ENCODE results near the gene GNA14. TPM values are rescaled to one million over a fixed set of nuclear protein-coding genes. Genes with fewer than 3 reads are reported as not detected.
"Not testable (repeated sequence)": the region's sequence is repeated elsewhere in the genome, so short reads cannot be mapped to it uniquely, and the experiment has no call there.

Gene GNA14
- total RNA-seq, 1 donor from 2014 or later: 15.6 TPM

DNA sequence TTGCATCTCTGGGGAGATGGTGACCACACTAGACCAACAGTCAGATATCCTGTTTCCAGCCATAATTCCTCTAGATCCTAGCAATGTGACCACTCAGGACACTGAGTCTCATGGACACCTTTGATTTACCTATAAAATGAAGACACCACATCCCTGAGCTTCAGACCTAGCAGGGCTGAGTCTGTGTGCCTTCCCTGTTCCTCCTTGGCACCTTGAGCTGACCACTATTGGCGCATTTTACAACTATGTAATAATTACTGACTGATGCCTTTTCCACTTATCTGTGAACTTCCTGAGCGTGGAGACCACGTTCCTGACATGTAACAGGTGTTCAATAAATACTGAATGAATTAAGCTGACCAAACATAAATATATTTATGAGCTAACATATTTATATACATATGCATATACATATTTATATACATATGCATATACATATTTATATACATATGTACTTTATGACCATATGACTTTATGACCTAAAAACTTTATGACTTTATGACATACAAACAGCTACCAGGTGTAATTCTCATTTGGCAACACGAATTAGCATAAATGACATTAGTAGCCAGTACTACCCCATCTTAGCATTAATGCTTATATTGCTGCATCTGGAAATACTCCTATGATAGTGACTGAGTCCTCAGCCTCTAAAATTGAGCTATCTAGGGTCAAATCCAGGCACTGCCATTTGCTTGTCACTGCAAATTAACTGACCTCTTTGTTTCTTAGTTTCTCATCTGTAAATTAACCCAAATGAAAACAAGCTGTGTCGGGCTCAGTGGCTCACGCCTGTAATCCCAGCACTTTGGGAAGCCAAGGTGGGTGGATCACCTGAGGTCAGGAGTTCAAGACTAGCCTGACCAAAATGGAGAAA, 150.6 kb downstream of the GNA14 start:
- Histone ChIP-seq H3K27me3 (ENCODE audit: low read depth) (no peaks in the 10 kb centered on the region), H3K27ac (no peak overlapping the region), H3K4me1 (peaks cover 7% of the 10 kb centered on the region), H3K9me3 (no peaks in the 10 kb centered on the region), H3K36me3 (no peaks in the 10 kb centered on the region), H3K4me3 (no peak overlapping the region)
- TF ChIP-seq, protein P1, sequence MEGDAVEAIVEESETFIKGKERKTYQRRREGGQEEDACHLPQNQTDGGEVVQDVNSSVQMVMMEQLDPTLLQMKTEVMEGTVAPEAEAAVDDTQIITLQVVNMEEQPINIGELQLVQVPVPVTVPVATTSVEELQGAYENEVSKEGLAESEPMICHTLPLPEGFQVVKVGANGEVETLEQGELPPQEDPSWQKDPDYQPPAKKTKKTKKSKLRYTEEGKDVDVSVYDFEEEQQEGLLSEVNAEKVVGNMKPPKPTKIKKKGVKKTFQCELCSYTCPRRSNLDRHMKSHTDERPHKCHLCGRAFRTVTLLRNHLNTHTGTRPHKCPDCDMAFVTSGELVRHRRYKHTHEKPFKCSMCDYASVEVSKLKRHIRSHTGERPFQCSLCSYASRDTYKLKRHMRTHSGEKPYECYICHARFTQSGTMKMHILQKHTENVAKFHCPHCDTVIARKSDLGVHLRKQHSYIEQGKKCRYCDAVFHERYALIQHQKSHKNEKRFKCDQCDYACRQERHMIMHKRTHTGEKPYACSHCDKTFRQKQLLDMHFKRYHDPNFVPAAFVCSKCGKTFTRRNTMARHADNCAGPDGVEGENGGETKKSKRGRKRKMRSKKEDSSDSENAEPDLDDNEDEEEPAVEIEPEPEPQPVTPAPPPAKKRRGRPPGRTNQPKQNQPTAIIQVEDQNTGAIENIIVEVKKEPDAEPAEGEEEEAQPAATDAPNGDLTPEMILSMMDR (IDR thresholded peaks at IDR 0.05): no peak
- intact Hi-C loops (cut with DNase I): no loop called here
- ATAC-seq (no peak), DNase-seq (no peak)

DNA sequence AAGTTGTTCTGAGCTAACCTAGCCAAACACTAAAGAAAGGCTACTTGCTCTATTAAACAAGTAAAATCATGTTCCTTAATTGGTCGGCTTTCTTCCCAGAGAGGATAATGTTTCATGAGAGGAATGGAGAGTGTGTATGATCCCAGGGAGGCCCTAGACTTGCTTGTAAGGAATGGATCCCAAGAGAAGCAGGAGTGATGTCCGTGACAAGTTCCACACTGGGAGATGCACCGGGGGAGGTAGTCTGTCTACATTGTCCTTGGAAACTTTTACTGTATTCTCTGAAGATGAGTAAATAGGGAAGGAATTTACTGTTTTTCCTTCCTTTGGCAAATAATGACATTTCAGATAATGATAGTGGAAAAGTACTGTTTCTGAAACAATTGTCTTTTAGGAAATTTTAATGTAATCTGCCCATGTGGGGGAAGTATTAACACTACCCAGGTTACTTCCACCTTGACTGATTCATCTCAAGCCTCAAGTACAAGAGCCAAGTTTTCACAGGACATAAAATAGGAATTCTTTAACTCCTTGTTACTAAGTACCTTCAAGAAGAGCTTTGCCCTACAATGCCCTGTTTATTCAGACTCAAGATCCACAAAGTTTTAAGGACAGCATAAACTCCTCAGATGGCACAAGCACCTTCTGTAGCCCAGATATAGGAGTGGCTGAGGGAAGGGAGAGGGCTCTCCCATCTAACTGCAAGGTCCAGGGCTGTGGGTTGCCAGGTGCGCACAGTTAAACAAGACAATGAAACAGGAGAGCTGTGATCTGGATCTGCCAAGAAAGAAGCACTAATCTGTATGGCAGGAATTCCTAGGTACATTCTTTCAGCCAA, 152.1 kb downstream of the GNA14 start:
- no peak for DNase-seq
- Histone ChIP-seq H3K4me3 (no peak overlapping the region), H3K36me3 (no peaks in the 10 kb centered on the region), H3K27ac (no peak overlapping the region), H3K4me1 (peaks cover 7% of the 10 kb centered on the region), H3K9me3 (peaks cover 4% of the 10 kb centered on the region), H3K27me3 (ENCODE audit: low read depth) (no peaks in the 10 kb centered on the region)
- TF ChIP-seq, protein P1 (IDR thresholded peaks at IDR 0.05): no peak
- ATAC-seq: no peak
- intact Hi-C loops (cut with DNase I): no loop called here

DNA sequence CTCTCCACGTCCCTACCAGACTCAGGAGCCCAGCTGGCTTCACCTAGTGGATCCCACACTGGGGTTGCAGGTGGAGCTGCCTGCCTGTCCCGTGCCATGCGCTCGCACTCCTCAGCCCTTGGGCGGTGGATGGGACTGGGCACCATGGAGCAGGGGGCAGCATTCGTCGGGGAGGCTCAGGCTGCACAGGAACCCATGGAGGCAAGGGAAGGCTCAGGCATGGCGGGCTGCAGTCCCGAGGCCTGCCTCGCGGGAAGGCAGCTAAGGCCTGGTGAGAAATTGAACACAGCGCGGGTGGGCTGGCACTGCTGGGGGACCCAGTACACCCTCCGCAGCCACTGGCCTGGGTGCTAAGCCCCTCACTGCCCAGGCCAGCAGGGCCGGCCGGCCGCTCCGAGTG, 157.8 kb downstream of the GNA14 start:
- intact Hi-C loops (cut with DNase I); ATAC-seq; H3K27ac ChIP-seq; H3K4me1 ChIP-seq; DNase-seq; H3K4me3 ChIP-seq; H3K27me3 ChIP-seq (ENCODE audit: low read depth); H3K36me3 ChIP-seq: not testable (repeated sequence)
- peaks cover 11% of the 10 kb centered on the region for H3K9me3 ChIP-seq

DNA sequence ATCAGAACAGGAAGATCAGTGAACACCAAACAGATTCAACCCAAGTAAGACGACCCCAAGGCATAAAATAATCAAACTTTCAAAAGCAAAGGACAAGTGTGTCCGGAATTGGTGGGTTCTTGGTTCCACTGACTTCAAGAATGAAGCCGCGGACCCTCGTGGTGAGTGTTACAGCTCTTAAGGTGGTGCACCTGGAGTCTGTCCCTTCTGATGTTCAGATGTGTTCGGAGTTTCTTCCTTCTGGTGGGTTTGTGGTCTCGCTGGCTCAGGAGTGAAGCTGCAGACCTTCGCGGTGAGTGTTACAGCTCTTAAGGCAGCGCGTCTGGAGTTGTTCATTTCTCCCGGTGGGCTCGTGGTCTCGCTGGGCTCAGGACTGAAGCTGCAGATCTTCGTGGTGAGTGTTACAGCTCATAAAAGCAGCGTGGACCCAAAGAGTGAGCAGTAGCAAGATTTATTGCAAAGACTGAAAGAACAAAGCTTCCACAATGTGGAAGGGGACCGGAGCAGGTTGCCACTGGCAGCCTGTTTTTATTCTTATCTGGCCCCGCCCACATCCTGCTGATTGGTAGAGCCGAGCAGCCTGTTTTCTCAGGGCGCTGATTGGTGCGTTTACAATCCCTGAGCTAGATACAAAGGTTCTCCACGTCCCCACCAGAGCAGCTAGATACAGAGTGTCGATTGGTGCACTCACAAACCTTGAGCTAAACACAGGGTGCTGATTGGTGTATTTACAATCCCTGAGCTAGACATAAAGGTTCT, 158.5 kb downstream of the GNA14 start:
- H3K36me3 ChIP-seq; ATAC-seq; H3K4me3 ChIP-seq; H3K27me3 ChIP-seq (ENCODE audit: low read depth); DNase-seq; H3K27ac ChIP-seq; H3K4me1 ChIP-seq; intact Hi-C loops (cut with DNase I): not testable (repeated sequence)
- H3K9me3 ChIP-seq: peaks cover 11% of the 10 kb centered on the region

DNA sequence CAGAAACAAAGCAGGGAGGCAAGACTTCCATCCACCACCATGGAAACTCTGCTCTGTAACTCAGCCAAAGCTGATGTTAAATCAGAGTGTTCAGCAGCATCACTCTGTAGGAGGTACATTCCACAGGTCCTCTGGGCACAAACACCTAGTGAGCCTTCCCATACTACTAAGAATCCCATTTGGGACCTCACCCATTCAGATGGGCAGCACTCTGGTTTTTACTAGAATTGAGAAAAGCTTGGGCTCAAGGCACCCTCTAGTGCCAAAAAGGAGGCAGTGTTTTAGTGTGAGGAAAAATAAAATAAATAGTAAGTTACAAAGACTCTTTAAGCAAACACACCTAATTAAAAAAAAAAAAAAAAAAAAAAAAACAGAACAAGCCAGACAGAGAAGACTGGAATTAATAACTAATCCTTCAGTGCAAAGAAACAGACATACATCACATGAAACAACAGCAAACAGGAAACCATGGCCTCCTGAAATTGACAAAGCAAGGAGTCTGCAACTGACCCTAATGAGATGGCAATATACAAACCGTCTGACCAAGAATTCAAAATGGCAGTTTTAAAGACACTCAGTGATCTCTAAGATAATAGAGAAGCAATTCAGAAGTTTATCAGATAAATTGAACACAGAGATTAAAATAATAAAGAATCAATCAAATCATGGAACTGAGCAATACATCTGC, 159.5 kb downstream of the GNA14 start:
- ATAC-seq: no peak
- no peaks in the 10 kb centered on the region for H3K36me3 ChIP-seq
- TF ChIP-seq, protein P1 (IDR thresholded peaks at IDR 0.05): peak; percentile 22
- H3K27me3 ChIP-seq (ENCODE audit: low read depth): no peaks in the 10 kb centered on the region
- H3K4me3 ChIP-seq: no peak overlapping the region
- H3K27ac ChIP-seq: no peak overlapping the region
- no peak for DNase-seq
- H3K9me3 ChIP-seq: peaks cover 11% of the 10 kb centered on the region
- intact Hi-C loops (cut with DNase I): no loop called here
- H3K4me1 ChIP-seq: no peaks in the 10 kb centered on the region

DNA sequence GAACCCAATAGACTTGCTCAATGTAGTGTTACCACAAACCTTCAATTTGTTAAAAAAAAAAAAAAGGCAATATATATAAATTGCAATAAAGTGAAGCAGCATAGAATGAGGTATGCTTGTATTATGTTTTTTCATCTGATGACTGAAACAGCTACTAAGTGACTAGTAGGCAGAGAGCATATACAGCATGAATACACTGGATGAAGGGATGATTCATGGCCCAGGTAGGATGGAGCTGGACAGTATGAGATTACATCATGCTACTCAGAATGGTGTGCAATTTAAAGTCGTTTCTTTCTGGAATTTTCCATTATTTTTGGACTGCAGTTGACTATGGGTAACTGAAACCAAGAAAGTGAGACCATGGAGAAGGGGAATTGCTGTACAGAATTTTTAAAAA, 161.2 kb downstream of the GNA14 start:
- ATAC-seq (no peak), DNase-seq (no peak)
- TF ChIP-seq, protein P1 (IDR thresholded peaks at IDR 0.05): no peak
- Histone ChIP-seq H3K4me1 (no peaks in the 10 kb centered on the region), H3K36me3 (no peaks in the 10 kb centered on the region), H3K4me3 (no peak overlapping the region), H3K27ac (no peak overlapping the region), H3K9me3 (peaks cover 11% of the 10 kb centered on the region), H3K27me3 (ENCODE audit: low read depth) (no peaks in the 10 kb centered on the region)
- intact Hi-C loops (cut with DNase I): no loop called here
